Measurements from ENCODE around the gene ZC2HC1C. TPM values are rescaled to one million over a fixed set of nuclear protein-coding genes. Genes with fewer than 3 reads are reported as not detected.

Gene ZC2HC1C
- total and polyA plus RNA-seq, 2 experiments from 2014 or later, result 0.90 to 2.8 TPM

GRCh38 chr14:75066691-75067090 lies 2.8 kb upstream of the ZC2HC1C start:
- Mint-ChIP-seq H3K4me1 (peaks cover 10% of the 10 kb centered on the region; the same call in 2 of the 3 replicates), H3K27ac (no peak overlapping the region), H3K9me3 (no peaks in the 10 kb centered on the region), H3K36me3 (ENCODE audit: low read depth) (no peaks in the 10 kb centered on the region), H3K27me3 (ENCODE audit: insufficient read depth, low read depth, poor library complexity) (peaks cover 4% of the 10 kb centered on the region), H3K4me3 (no peak overlapping the region)
- peaks cover 33% of the 10 kb centered on the region for H3K79me2 ChIP-seq (replicated peaks; ENCODE audit: insufficient read depth)
- no peak overlapping the region for H2AFZ ChIP-seq
- no peak for ATAC-seq
- no peak overlapping the region for H3K4me3 ChIP-seq
- peaks cover 15% of the 10 kb centered on the region; the same call in 1 of the 2 replicates for H3K4me1 ChIP-seq (ENCODE audit: insufficient read depth)
- no peak for DNase-seq (ENCODE audit: low spot score)
- H3K9me2 ChIP-seq (ENCODE audit: insufficient read depth), result no peaks in the 10 kb centered on the region
- no peaks in the 10 kb centered on the region for H3K27me3 ChIP-seq (ENCODE audit: insufficient read depth)
- no peak overlapping the region for H3K27ac ChIP-seq (ENCODE audit: low read depth)
- H3F3A ChIP-seq (replicated peaks; ENCODE audit: low read depth), result peaks cover 12% of the 10 kb centered on the region
- no peaks in the 10 kb centered on the region; the same call in 1 of the 2 replicates for H4K20me1 ChIP-seq (replicated peaks; ENCODE audit: insufficient read depth)
- no peaks in the 10 kb centered on the region for H3K36me3 ChIP-seq (ENCODE audit: insufficient read depth)
- H3K4me2 ChIP-seq, result no peak overlapping the region
- TF ChIP-seq POLR2AphosphoS5 (IDR thresholded peaks at IDR 0.05; ENCODE audit: low read depth) (no peak), JUNB (IDR thresholded peaks at IDR 0.05; ENCODE audit: unreplicated experiment) (no peak), ZNF462 (CRISPR knock-in tag; IDR thresholded peaks at IDR 0.05) (no peak), ZNF114 (CRISPR knock-in tag; IDR thresholded peaks at IDR 0.05) (no peak), EZH2phosphoT487 (IDR thresholded peaks at IDR 0.05; ENCODE audit: unreplicated experiment) (no peak), ETS1 (IDR thresholded peaks at IDR 0.05) (no peak), ZNF331 (CRISPR knock-in tag; IDR thresholded peaks at IDR 0.05; ENCODE audit: low read depth) (no peak), NANOG (IDR thresholded peaks at IDR 0.05; ENCODE audit: borderline replicate concordance) (no peak), CREB1 (CRISPR knock-in tag; IDR thresholded peaks at IDR 0.05; ENCODE audit: low read depth) (no peak), EZH2 (IDR thresholded peaks at IDR 0.05; ENCODE audit: low read depth, unreplicated experiment) (no peak), STAT1 (IDR thresholded peaks at IDR 0.05; ENCODE audit: unreplicated experiment) (no peak)
- TF ChIP-seq, protein P1, sequence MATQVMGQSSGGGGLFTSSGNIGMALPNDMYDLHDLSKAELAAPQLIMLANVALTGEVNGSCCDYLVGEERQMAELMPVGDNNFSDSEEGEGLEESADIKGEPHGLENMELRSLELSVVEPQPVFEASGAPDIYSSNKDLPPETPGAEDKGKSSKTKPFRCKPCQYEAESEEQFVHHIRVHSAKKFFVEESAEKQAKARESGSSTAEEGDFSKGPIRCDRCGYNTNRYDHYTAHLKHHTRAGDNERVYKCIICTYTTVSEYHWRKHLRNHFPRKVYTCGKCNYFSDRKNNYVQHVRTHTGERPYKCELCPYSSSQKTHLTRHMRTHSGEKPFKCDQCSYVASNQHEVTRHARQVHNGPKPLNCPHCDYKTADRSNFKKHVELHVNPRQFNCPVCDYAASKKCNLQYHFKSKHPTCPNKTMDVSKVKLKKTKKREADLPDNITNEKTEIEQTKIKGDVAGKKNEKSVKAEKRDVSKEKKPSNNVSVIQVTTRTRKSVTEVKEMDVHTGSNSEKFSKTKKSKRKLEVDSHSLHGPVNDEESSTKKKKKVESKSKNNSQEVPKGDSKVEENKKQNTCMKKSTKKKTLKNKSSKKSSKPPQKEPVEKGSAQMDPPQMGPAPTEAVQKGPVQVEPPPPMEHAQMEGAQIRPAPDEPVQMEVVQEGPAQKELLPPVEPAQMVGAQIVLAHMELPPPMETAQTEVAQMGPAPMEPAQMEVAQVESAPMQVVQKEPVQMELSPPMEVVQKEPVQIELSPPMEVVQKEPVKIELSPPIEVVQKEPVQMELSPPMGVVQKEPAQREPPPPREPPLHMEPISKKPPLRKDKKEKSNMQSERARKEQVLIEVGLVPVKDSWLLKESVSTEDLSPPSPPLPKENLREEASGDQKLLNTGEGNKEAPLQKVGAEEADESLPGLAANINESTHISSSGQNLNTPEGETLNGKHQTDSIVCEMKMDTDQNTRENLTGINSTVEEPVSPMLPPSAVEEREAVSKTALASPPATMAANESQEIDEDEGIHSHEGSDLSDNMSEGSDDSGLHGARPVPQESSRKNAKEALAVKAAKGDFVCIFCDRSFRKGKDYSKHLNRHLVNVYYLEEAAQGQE (IDR thresholded peaks at IDR 0.05; ENCODE audit: unreplicated experiment), result no peak
- TF ChIP-seq, protein P2, sequence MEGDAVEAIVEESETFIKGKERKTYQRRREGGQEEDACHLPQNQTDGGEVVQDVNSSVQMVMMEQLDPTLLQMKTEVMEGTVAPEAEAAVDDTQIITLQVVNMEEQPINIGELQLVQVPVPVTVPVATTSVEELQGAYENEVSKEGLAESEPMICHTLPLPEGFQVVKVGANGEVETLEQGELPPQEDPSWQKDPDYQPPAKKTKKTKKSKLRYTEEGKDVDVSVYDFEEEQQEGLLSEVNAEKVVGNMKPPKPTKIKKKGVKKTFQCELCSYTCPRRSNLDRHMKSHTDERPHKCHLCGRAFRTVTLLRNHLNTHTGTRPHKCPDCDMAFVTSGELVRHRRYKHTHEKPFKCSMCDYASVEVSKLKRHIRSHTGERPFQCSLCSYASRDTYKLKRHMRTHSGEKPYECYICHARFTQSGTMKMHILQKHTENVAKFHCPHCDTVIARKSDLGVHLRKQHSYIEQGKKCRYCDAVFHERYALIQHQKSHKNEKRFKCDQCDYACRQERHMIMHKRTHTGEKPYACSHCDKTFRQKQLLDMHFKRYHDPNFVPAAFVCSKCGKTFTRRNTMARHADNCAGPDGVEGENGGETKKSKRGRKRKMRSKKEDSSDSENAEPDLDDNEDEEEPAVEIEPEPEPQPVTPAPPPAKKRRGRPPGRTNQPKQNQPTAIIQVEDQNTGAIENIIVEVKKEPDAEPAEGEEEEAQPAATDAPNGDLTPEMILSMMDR (conservative IDR thresholded peaks at IDR 0.05; ENCODE audit: low read depth in 2 of 2), result no peak
